ENCODE results near the gene TECPR2.
"Not testable (repeated sequence)": the region's sequence is repeated elsewhere in the genome, so short reads cannot be mapped to it uniquely, and the experiment has no call there.

TECPR2 gene

DNA sequence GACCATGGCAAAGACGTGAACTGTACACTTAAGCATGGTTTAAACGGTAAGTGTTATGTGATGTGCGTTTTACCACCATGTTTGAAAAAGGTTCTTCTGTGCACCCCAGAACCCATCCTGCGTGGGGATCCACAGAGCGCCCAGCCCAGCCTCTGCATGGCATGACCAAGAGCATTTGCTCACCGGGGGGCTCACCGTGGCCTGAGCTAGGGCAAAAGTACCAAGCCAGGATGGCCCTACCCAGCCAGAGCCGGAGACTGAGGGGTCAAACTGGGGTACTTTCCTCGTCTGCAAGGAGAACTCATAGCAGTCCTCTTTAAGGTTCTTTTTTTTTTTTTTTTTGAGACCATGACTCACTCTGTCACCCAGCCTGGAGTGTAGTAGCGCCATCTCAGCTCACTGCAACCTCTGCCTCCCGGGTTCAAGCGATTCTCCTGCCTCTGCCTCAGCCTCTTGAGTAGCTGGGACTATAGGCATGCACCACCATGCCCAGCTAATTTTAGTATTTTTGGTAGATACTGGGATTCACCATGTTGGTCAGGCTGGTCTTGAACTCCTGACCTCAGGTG is 163.3 kb downstream of the TECPR2 start:
- no peak for DNase-seq (ENCODE audit: low read depth, low spot score)

DNA sequence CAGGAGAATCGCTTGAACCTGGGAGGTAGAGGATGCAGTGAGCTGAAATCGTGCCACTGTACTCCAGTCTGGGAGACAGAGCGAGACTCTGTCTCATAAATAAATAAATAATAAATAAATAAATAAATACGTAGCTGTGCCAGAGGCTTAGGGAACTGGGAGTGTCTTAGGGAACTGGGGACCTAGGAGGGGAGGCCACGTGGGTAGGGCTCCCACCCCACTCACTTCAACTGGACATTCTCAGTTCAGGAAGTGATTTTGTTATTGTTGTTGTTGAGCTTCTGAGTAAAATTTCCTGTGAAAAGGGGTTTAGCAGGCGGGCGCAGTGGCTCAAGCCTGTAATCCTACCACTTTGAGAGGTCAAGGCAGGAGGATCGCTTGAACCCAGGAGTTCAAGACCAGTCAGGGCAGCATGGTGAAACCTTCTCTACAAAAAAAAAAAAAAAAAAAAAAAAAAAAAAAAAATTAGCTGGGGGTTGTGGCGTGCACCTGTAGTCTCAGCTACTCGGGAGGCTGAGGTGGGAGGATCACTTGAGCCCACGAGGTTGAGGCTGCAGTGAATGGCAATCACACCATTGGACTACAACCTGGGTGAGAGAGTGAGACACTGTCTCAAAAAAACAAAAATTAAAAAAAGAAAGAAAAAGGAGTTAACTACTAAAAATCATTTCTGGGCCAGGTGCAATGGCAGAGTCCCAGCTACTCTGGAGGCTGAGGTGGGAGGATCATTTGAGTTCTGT is 165.9 kb downstream of the TECPR2 start:
- DNase-seq (ENCODE audit: low read depth, low spot score), result no peak

DNA sequence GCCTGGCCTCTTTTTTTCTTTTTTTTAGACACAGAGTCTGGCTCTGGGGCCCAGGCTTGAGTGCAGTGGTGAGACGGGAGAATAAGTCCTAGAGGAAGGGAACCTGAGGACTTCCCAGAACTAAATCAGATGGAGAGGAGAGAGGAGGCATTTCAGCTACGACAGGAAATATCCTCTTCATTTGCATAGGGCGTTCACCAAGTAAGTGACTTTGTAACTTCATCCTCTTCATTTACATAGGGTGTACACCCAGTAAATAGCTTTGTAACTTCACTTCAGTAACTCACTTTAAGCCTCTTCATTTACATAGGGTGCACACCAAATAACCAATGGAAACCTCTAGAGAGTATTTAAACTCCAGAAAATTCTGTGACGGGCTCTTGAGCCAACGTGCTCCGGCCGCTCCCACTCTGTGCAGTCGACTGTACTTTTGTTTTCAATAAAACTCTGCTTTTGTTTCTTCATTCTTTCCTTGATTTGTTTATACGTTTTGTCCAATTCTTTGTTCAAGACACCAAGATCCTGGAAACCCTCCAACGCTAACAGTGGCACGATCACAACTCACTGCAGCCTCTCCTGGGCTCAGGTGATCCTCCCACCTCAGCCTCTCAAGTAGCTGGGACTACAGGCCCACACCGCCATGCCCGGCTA is 168.2 kb downstream of the TECPR2 start:
- no peak for DNase-seq (ENCODE audit: low read depth, low spot score)

DNA sequence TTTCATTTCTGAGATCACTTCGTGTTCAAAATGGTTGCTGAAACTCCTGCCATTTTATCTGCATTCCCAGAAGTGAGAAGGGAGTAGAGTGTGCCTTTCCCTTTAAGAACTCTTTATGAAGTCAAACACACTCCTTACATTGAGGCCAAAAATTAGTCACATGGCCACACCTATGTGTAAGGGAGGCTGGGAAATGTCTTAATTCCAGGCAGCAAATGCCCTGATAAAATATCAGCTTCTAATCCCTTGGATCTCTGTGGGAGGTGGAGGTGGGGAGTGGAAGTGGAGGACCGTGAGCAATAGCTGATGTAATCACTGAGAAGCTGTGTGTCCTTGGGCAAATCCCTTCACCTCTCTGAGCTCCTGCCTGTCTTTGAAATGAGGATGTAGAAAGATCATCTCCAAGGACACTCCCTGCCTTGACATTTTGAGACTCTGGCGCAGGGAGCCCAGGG is 169.5 kb downstream of the TECPR2 start:
- DNase-seq (ENCODE audit: low read depth, low spot score), result no peak

DNA sequence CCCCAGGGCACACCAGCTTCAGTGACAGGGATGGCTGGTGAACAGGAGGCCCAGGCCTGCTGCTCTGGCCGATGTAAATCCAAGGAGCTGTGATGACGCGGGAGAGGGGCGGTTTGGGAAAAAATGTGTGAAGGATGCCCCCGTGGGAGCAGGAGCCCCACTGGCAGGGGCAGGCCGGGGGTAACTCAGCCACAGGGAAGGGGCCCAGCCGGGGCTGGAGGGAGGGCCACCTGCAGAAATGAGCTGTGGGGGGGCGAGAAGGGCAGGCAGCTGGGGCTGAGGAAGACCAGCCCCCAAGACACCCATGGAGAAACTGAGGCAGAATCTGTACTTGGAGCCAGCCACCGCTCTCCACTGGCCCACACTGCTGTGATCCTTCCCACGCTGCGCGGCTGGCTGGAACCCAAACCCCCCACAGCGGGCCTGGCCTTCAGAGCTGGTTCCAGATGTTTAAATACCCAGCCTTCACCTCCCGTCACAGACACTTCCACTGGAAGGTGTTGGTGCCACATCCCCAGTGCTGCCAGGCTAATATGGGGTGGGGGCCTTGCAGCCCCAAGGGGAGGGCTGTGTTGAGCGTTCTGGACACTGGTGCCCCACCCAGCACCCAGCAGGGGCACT is 175.3 kb downstream of the TECPR2 start:
- DNase-seq (ENCODE audit: low read depth, low spot score), result no peak

DNA sequence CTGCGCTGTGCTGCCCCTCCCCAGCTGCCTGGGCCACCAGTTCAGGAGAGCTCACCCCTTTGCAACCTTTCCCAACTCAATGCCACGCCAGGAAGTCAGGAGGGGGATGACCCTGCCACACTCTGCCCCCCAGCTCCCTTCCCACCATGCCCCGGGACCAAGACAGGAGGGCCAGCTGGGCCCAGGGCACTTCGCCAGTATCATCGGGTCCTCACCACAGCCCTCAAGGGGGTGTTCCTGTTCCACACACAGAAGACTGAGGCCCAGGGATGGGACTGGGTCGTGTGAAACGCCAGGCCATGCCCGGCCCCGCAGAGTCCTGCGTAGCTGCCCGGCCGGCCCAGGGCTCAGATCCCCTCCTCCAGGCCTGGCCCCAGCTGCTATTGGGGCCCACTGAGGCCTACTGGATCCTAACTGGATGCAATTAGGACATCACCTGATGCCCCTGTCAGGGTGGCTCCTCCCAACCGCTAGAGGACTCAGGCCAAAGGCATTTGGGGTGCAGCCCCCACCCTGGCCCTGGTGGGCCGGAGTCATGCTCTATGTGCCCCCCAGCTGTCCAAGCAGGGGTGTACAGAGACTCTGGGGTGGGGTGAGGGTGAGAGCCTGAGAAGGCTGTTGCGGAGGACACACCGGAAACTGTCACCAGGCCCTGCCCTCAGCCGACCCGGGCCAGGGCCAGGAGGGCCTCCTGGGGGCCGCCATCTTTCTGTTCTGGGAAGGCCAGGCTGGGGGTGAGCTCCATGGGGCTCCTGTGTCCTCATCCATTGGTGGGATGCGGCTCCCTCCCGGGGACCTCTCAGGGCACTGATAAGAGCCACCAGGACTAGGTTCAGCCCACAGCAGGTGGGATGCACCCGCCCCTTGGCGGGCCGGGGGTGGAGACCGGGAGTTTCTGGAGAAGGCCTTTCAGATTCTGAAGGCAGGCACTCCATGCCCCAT is 176.1 kb downstream of the TECPR2 start:
- DNase-seq (ENCODE audit: low read depth, low spot score), result no peak

DNA sequence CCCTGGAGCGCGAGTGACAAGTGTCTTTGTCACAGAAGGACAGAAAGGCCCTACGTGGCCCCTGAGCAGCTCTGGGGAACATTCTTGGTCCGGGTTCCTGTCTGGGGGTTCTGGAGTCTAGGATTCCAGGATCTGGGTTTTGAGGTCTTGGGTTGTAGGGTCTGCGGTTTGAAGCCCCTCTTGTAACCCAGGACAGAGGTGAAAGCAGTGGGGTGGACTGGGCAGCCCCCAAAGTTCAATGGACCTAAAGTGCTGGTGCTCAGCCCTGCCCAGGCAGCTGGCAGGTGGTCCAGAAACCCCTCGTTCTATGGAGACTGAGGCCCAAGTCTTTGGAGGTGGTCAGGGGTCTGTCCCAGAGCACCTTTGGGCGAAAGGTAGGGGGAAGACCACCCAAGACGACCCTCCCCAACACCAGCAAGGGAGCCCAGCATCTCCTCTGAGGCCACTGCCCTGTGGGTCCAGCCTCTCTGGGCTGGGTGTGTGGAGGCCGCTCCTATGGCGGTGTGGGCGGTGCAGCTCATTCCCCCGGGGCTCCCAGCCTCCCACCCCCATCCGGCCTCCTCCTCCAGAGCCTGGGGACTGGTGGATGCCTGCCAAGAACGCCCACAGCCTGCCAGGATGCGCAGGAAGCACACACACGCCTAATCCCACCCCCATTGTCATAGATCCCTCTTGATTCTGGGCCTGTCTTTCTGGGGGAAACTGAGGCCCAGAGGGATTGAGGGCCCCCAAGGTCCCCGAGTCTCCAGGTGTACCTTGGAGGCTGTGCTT is 177.0 kb downstream of the TECPR2 start:
- DNase-seq (ENCODE audit: low read depth, low spot score), result no peak

DNA sequence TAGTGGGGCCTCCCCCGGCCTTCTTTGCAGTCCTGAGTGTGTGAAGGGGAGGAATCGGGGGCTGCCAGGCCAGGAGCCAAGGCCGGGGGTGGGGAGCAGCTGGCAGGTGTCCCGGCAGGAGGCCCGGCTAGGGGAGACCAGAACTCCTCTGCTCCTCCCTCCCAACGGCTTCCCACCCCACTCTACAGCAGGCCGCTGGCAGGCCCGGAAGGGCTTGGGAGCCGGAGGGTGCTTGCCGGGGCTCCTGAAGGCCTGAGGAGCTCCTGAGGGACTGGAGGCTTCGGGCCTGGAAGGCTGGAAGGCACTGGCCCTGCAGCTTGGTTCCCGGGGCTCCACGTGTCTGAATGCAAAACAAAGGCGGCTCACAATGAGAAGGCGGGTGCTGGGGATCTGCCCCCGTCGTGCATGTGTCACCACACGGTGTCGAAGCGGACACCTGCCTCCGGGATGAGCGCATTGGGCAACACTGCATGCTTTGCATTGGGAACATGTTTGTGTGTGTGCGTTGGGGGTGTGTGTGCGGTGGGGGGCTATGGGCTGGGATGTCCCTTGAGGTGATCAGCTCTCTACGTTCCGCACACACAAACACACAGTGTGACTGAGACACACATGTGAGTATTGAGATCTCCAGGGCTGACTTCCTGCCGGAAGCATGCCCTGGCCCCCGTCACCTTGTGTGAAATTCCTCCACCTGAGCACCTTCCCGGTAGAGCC is 177.7 kb downstream of the TECPR2 start:
- DNase-seq (ENCODE audit: low read depth, low spot score), result no peak

DNA sequence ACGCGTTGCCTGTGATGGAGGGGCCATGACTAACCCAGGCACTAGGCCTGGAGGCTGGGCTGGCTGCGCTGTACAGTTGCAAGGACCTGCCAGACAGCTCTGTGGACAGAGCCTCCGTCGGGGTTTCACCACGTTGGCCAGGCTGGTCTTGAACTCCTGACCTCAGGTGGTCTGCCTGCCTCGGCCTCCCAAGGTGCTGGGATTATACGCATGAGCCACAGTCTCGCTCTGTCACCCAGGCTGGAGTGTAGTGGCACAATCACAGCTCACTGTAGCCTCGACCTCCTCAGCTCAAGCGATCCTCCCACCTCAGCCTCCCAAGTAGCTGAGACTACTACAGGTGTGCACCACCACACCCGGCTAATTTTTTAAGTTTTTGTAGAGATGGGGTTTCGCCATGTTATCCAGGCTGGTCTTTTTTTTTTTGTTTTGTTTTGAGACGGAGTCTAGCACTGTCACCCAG is 178.3 kb downstream of the TECPR2 start:
- DNase-seq (ENCODE audit: low read depth, low spot score), result not testable (repeated sequence)

DNA sequence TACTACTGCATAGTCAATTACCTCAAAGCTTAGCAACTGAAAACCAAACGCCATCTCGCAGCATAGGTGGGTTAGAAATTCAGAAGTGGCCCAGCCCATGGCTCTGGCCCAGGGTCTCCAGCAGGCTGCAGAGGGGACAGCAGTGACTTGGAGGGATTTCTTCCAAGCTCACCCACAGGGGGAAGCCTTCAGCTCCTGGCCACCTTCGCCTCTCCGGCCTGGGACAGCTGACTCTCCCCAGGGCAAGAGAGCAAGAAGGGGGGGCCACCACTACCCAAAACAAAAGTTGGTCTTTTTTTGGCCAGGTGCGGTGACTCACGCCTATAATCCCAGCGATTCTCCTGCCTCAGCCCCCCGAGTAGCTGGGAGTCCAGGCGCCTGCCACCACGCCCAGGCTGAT is 179.0 kb downstream of the TECPR2 start:
- DNase-seq (ENCODE audit: low read depth, low spot score), result no peak

DNA sequence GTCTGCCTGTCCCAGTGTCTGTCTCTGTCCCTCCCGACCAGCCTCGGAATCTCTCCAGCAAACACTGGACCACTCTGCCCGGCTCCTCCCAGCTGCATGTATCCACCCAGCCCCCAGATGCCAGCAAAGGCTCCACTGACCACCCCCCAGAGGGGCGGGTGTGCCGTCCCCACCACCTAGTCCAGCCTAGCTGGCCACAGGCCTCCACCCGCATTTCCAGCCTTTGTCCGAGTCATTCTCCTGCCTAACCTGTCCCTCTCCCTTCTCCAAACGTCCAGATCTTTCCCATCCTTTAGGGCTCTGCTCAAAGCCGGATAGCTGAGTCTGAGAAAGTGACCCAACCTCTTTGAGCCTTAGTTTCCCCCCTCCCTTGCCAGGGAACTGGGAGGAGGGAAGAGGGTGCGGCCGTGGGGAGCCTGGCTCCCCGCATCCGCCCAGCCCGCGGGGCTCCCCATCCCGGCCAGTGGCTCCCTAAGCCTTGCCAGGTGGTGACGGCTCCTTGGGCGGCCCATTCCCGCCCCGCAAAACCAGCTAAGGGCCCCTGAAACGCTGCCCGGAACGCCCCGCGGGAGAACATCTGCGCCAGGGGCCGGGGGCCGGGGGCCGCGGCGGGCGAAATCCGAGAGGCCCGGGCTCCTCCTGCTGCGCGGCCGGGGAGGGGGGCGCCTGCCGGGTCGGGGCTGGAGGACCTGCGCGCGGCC is 181.5 kb downstream of the TECPR2 start:
- no peak for DNase-seq (ENCODE audit: low read depth, low spot score)

DNA sequence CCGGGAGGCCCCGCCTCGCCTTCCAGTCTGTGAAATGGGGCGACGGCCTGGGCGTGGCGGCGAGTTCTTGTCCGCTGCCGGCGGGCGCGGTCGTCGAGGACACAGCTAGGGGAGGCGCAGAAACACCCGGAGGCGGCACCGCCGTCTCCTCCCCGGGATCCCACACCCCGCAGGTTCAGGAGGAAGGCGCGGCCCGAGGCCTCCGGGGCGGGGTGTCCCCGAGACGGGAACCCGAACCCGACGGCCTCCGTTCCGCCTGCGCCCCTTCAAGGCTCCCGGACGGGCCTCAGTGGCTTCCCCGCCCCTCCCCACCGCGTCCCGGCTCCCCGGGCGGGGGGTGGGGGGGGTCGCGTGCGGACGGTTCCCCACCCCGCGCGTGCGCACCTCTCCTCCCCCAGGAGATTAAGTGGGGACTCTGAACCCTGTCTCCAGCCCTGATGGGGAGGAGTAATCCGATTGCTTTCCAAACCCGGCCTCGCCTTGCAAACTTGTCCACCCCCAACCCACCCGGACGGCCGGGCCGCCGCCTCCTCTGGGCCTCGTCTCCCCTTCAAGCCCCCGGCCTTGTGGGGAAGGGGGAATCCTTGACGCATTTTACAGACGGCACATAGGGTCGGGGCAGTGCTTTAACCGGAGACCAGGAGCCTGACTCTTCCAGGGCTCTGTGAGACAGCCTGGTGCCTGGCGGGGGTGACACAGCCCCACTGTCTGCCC is 182.2 kb downstream of the TECPR2 start:
- no peak for DNase-seq (ENCODE audit: low read depth, low spot score)

DNA sequence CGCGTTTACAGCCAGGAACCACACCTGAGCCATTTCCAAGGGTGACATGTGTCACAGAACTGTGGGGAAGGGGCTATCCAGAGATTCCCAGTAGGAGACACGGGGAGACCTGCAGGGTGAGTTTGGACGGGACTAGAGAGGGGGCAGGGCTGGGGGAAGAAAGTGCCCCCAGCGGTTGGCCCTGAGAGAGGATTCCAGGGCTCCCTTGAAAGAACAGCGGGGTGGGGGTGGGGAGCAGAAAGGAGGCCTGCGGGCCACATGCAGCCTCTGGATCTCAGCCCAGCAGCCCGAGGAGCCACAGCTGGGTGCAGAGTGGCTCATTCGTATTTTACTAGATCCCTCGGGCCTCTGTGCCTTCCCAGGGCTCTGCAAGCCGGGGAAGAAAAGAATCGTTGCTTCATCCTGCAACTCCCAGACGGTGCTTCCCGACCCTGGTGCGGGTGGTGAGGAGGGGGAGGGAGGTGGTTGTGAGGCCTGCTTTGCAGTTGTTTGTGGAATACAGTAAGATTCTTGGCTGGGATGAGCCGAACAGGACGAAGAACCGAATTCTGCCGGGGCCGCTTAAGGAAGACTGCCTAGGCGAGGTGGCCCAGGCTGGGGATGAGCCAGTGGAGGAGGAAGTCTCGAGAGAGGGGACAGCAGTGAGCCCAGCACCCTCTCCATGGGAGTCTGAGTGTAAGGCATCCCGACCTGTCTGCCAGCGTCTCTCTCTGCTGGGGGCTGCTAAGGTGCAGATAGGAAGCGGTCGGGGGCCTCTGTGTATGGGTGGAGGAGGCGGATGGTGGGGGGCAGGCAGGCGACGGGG is 182.9 kb downstream of the TECPR2 start:
- DNase-seq (ENCODE audit: low read depth, low spot score), result no peak

DNA sequence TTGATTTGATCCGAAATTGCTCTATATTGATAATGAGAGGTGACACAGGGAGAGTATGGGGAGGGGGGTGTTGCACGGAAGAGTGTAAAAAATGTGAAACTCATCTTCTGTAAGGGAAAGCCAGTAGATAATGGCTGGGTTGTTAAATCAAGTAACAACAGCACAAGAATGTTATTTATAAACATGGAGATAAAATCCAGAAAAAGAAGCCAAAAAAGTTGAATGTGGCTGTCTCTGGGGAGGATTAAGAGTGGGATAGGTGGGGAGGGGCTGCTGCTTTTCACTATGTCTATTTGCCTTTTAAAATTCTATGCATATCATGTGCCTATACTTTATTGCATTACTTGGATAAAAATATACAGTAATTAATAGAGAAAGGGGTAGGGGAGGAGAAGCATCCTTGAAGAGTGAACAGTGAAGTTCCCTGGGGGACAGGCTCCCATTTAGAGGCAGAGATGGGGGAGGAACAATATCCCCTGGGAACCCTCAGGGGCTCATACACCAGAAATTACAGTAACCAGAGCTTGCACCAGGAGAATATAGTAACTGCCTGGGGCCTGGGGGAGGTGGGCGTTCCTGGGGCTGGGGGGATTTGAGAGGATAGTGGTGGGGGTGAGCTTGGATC is 186.0 kb downstream of the TECPR2 start:
- no peak for DNase-seq (ENCODE audit: low read depth, low spot score)

DNA sequence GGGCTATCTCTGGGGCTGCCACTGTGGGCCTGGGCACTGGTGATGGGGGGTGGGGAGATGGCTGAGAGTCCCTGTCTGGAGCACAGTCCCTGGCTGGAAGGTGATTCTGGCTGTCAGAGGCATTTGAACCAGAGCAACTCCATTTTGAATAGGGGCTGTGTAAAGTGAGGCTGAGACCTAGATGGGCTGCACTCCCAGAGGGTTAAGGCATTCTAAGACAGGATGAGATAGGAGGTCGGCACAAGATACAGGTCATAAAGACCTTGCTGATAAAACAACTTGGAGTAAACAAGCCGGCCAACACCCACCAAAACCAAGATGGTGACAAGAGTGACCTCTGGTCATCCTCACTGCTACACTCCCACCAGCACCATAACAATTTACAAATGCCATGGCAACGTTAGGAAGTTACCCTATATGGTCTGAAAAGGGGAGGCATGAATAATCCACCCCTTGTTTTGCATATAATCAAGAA is 188.2 kb downstream of the TECPR2 start:
- DNase-seq (ENCODE audit: low read depth, low spot score), result not testable (repeated sequence)

Data from activated CD4-positive, CD25-positive, alpha-beta regulatory T cell treated with anti-CD3 and anti-CD28 coated beads, Interleukin-2, amount 50 U/mL, for 16 hours (primary cell).